Measurements from ENCODE around the gene NAV2.
"Not testable (repeated sequence)": the region's sequence is repeated elsewhere in the genome, so short reads cannot be mapped to it uniquely, and the experiment has no call there.

NAV2 gene

GRCh38 chr11:20105427-20105826, 392.8 kb downstream of the NAV2 start:
- FAIRE-seq = no peak

DNA sequence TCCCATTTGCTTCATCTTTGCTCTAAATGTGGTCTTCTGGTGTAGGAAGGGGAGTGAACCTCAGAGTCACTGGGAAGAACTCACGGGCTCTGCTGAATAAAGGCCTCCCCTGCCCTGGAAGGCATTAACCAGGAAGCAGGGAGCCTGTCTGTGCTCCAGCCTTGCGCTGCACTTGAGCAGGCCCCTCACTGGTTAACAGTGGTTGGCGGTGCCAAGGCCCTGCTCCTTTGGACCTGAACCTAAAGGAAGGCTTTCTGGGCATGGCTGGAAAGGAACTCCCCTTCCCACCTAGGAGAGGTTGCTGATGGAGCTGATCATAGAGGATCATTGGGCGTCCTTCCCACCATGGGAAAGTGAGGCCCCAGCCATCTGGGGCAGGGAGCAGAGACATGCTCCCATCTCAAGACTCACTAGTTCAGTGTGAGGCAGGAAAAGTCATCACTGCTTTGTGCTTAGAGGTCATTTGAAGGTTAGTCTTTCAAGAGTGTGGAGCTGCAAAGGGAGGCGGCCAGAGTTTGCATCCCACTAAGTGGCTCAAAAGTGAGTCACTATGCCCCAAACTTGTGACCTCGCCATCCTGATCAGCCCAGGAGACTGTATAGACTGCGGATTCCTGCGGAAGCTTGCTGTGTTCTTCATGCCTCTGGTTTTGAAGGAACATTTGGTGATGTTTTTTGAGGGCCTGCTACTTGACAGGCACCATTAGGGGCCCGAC, 397.3 kb downstream of the NAV2 start:
- no peak for FAIRE-seq

DNA sequence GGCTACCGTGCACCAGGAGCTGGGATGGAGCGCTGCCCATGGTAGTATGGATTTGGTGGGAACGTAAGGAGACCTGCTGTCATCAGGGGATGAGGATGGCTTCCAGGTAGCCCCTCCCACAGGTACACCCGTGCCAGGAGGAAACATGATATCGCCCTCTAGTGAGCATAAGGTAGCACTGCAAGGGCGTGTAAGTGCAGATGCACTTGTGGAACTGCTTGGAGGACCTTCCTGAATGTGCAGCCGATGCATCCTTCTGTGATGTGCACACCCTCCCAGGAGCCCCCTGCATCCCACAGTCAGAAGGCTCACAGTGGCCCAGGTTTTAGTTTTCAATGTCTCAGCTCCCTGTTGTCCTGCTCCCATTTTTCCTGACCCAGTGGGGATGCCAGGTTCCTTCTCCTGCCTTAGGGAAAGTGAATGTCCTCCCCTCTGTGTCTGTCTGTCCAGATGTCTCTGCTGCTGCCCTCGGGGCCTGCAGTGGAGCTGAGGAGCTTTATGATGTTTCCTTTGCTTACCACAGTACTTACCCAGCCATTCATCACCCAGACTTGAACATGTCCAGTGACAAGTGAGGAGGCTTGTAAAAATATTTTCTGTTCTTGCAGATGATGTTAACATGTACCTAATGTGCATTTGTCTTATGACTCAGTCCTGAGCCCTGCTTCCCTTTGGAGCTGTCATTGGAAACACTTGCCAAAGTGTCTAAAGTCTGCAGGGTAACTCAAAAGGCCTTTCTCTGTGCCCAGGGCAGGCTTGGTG, 398.5 kb downstream of the NAV2 start:
- no peak for FAIRE-seq

- FAIRE-seq = no peak
Measured at GRCh38 chr11:20111871-20112270, 399.2 kb downstream of the NAV2 start.

GRCh38 chr11:20112291-20113148, 399.9 kb downstream of the NAV2 start:
- no peak for FAIRE-seq

DNA sequence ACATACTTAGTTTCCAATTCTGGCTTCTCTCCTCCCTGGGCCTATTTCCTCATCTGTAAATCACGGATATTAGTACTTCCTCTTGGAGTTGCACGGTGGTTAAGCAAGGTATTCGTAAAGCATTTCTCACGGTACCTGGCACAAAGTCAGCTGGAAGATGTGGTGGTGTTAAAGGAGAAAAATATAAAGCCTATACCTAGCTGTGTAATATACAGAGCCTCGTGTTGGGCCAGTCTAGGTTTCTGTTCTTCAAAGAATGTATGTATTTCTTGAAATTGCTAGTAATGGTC, 400.5 kb downstream of the NAV2 start:
- no peak for FAIRE-seq

GRCh38 chr11:20114588-20114987, 402.0 kb downstream of the NAV2 start:
- FAIRE-seq = no peak

DNA sequence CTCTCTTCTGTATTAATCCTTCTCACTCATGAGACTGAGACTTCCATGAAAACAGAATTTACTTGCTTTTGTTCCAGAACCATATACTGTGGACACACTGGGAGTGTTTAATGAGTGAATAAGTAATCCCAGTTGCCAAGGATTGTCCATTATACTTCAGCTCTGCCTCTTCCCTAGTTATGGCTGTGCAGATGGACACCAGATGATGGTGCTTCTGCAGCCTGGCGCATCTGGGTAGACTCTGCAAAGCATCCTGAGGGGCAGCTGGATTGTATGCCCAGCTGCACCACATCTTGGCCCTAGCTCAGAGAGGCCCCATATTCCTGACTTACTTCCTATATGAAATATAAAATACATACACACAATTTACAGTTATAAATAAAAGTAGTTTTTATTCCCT, 404.2 kb downstream of the NAV2 start:
- no peak for FAIRE-seq

DNA sequence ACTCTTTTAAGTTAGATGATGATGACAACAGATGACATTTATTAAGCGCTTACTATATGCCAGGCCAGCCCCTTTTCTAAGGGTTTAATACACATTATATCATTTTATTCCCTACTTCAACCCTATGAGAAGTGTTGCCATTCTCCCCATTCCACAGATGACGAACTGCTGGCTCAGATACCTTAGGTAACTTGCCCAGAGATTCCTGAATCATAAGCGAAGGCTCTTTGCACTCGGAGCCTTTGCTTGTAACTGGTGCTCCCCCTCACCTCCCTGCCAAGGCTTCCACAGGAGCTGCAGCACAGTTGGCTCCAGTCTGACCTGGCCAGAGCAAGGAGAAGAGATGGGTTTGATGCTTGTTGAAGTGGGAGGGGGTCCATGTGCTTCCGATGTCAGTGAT, 404.7 kb downstream of the NAV2 start:
- no peak for FAIRE-seq

DNA sequence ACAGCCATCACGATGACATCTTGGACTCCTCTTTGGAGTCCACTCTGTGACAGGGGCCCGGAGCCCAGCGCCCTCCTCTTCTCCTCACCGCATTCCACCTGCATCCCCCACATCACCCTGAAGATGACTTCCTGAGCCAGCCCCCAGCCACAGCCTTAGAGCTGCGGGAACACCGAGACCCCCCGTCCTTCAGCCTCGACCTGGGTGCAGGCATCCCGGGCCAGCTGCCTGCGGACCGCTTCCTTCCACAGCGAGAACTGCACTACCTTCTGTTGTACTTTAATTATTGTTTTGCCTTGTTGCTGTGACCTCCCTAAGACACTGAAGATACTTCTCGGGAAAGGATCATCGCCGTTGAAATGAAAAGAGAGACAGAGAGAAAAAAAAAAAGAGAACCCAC, 405.6 kb downstream of the NAV2 start:
- no peak for FAIRE-seq

DNA sequence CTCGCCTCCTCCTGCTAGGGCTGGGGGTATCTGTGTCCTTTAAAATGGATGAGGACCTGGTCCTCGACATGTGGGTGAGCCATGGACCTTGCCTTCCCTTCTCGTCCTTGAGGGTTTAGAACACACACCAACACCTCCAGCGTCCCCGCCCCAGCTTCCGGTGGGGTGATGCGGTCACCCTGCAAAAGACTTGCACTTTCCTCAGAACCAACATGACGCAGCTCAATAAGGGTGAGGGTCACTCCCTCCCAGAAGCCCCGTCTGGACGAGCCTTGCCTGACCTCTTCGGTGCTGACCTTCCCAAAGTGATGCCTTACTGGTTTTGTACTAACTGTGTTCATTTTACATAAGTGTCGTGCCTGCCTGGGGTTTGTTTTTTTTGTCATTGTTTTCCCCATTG, 406.7 kb downstream of the NAV2 start:
- FAIRE-seq = no peak

- no peak for FAIRE-seq
Measured at GRCh38 chr11:20120134-20120925, 407.7 kb downstream of the NAV2 start.

GRCh38 chr11:20122131-20122530, 409.5 kb downstream of the NAV2 start:
- no peak for FAIRE-seq

GRCh38 chr11:20125927-20126326, 413.3 kb downstream of the NAV2 start:
- FAIRE-seq = no peak

DNA sequence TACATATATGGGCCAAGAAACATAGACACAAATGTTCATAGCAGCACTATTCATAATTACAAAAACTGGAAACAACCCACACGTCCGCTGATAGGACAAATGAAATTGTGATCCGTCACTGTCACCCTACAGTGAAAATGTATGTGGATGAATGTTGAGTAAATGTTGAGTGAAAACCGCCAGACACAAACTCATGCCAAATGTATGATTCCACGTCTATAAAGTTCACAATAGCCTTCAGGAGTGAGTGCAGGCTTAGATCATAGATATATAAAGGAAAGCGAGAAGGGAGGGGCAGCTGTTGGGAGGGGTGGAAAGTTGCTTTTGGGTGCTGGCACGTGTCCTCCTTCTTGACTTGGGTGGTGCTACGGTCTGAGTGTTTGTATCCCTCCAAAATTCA, 414.1 kb downstream of the NAV2 start:
- no peak for FAIRE-seq

DNA sequence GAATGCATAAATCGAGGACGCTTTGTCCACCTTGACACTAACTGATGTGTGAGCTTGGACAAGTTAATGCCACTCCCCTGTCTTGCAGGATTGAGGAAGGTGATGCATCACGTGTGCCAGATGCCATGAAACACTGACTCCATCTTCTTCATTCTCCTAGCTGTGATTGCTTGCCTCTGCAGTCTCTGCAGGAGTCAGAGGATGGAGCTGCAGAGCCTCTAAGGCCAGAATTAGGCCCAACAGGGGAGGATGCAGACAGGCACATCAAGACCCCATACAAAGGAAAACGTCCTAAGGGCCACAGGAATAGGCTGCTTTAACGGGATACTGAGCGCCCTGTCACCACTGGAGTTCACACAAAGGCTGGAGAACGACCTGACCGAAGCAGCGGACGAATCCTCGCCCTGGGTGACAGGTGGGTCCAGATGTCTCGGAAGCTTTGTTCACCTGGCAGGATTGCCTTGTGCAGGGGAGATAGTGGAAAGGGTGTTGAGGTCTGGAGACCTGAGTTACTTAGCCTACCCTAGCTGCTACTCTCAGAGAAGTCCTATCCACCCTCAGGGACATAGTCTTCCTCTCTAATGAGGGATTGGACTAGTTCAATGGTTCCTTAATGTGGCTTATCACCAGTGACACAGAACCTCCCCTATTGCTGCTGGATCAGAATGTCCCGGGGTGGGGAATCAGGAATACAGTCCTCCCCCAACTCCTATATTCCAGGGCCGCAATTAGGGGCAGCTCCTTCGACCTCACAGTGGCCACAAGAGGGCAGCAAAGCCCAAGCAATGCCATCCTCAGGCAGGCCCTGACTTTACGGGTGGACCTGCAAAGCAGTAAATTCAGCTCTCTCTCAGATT, 415.3 kb downstream of the NAV2 start:
- FAIRE-seq = no peak

- not testable (repeated sequence) for FAIRE-seq
Measured at GRCh38 chr11:20128528-20128825, 415.8 kb downstream of the NAV2 start.

DNA sequence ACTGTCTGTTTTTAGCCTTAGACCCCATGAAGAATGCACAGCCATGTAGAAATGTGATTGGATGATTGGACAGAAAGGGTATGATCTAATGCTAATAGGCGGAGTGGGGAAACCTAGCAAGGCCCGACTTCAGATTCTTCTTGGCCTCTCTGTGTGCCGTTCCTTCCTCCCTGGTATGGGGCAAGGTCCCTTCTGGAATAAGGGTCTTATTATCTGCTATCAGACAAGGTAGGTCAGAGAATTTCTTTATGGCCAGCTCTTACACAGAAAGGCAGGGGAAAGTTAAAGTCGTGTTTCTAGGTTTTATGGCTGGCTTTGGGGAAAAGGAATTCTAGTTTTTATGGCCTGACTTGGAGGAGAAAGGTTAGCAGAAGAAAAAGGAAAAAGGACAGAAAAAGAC, 417.0 kb downstream of the NAV2 start:
- no peak for FAIRE-seq

DNA sequence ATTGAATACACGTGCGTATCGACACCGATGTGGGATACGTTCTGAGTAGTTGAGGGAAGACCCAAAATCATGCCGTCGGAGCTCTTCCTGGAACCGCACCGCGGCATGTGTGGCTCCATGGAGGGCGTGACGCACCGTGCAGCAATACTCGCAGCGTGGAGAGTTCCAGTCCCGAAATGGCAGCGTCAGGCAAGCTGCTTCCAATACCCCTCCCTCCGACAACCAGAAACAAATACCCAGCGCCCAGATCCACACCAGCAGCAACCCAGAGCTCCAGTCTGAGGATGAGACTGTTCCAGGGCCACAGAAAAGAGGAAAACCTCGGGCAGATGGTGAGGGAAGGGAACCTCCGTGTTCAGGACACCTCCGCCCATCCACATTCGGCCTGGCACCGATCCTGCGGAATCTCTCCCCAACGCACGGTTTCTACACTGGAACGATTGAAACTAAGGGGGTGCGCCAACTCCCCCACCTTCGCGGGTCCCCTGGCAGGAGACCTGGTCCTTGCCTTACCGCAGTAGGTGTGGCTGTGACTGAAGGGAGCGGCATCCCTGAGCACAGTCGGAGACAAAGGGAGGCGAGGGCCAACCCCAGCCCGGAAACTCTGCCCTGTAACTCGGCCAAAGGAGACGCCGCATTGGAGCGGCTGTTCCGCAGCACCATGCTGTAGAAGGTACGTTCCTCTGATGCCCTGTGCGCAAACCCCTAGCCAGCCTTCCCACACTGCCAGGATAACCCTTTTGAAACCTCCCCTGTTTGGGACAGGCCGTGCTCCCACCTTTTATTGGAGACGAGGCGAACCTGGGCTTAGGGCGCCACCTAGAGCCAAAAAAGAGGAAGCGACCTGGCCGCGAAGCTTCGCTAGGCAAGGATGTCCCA, 419.4 kb downstream of the NAV2 start:
- no peak for FAIRE-seq

DNA sequence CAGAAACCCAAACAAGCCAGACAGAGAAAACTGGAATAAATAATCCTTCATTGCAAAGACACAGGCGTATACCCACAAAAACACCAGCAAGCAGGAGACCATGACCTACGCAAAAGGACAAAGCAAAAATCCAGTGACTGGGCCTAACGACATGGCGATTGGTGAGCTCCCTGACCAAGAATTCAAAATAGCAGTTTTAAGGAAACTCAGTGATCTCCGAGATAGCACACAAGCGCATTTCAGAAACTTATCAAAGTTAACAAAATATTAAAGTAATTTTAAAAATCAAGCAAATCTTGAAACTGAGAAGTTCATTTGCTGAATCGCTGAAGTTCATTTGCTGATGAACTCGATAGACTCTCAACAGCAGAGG, 420.0 kb downstream of the NAV2 start:
- no peak for FAIRE-seq
